GM12801 (cell line): ENCODE data around the gene TMOD4.

ENCODE experiments used
- CTCF ChIP-seq: IDR thresholded peaks from one replicate; pipeline ENCODE4 v1.5.1; 2011; ENCODE audit warnings: control low read depth; ENCODE audit not compliant: insufficient read length; ENCODE audit errors: extremely low read depth

The TMOD4 gene

GRCh38 chr1:151187205-151187604 lies 11.4 kb upstream of the TMOD4 start:
- no peak for TF ChIP-seq CTCF

GRCh38 chr1:151184211-151184610 lies 8.4 kb upstream of the TMOD4 start:
- no peak for TF ChIP-seq CTCF

- TF ChIP-seq CTCF = no peak
These were observed 799 bp upstream of the TMOD4 start for GRCh38 chr1:151176514-151177045.

GRCh38 chr1:151175041-151175741 lies 590 bp downstream of the TMOD4 start:
- TF ChIP-seq CTCF = no peak

- TF ChIP-seq CTCF = no peak
These were observed 4.6 kb downstream of the TMOD4 start for GRCh38 chr1:151171190-151171589.

- no peak for TF ChIP-seq CTCF
These were observed 8.7 kb downstream of the TMOD4 start for GRCh38 chr1:151167116-151167515.

- TF ChIP-seq CTCF = no peak
These were observed 9.2 kb downstream of the TMOD4 start for GRCh38 chr1:151166505-151166956.
